Activated CD4-positive, alpha-beta T cell treated with anti-CD3 and anti-CD28 coated beads, Interleukin-2, amount 10 ng/mL, durations not matched to agents 24 days and 14 days (primary cell): ENCODE data around the gene TTLL5. TPM values are rescaled to one million over a fixed set of nuclear protein-coding genes. Genes with fewer than 3 reads are reported as not detected.
"Not testable (repeated sequence)": the region's sequence is repeated elsewhere in the genome, so short reads cannot be mapped to it uniquely, and the experiment has no call there.

Source experiments
- DNase-seq: peaks from one replicate; pipeline ENCODE4 v3.0.0; 2022
- H3K27ac Mint-ChIP-seq: one replicate; pipeline ENCODE4 v1.8.0; 2022; ENCODE audit warnings: mild to moderate bottlenecking, mixed read lengths
- H3K27me3 Mint-ChIP-seq: one replicate; pipeline ENCODE4 v1.8.0; 2022; ENCODE audit warnings: mixed read lengths
- H3K36me3 Mint-ChIP-seq: one replicate; pipeline ENCODE4 v1.8.0; 2022; ENCODE audit warnings: low read depth, mild to moderate bottlenecking, mixed read lengths
- H3K4me1 Mint-ChIP-seq: one replicate; pipeline ENCODE4 v1.8.0; 2021; ENCODE audit warnings: mixed read lengths
- H3K4me3 Mint-ChIP-seq: one replicate; pipeline ENCODE4 v1.8.0; 2022; ENCODE audit warnings: mild to moderate bottlenecking, moderate library complexity, mixed read lengths
- H3K9me3 Mint-ChIP-seq: one replicate; pipeline ENCODE4 v1.8.0; 2021; ENCODE audit warnings: mixed read lengths
- intact Hi-C: fragments of 100-400 bp; cut with micrococcal nuclease; formaldehyde crosslinking; loops from one replicate; pipeline ENCODE4 v1.15.1; 2023
- total RNA-seq: library from RNA; stranded (reverse); gene quantifications from 2 replicates; pipeline ENCODE4 v1.2.3, GENCODE V29; 2022

TTLL5 gene
- total RNA-seq, 1 donor from 2014 or later, result 35.5 TPM

- intact Hi-C loops, result no loop called here
- Mint-ChIP-seq H3K9me3 (peaks cover 15% of the 10 kb centered on the region), H3K36me3 (peaks cover 39% of the 10 kb centered on the region), H3K4me1 (peaks cover 9% of the 10 kb centered on the region), H3K27ac (no peak overlapping the region), H3K27me3 (no peaks in the 10 kb centered on the region), H3K4me3 (no peak overlapping the region)
- DNase-seq, result no peak
These were observed 176.2 kb downstream of the TTLL5 start for GRCh38 chr14:75837151-75837787.

- Mint-ChIP-seq H3K27ac (no peak overlapping the region), H3K27me3 (no peaks in the 10 kb centered on the region), H3K9me3 (peaks cover 15% of the 10 kb centered on the region), H3K4me1 (peaks cover 2% of the 10 kb centered on the region), H3K4me3 (no peak overlapping the region), H3K36me3 (peaks cover 31% of the 10 kb centered on the region)
- no peak for DNase-seq
- intact Hi-C loops, result no loop called here
These were observed 179.9 kb downstream of the TTLL5 start for GRCh38 chr14:75840911-75841310.

DNA sequence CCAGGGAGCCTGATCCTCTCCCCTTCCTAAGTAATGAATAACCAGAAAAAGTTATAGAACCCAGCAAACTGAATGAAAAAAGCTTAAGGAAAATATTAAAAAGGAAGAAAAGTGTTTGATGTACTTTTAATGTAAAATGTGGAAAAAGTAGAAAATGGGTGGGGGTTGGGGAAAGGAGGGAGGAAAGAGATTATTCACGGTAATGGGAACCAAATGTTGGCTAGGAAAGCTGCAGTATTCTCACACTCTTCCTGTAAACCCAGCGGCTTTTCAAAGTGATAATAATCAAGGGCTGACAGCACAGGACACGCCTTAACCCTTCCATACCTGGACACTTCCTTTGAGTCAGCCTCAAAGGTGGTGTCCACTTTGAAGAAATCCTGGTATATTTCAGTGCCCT is 181.5 kb downstream of the TTLL5 start:
- DNase-seq, result no peak
- intact Hi-C loops, result no loop called here
- H3K27ac Mint-ChIP-seq, result no peak overlapping the region
- H3K4me3 Mint-ChIP-seq, result no peak overlapping the region
- H3K4me1 Mint-ChIP-seq, result peaks cover 2% of the 10 kb centered on the region
- H3K27me3 Mint-ChIP-seq, result no peaks in the 10 kb centered on the region
- H3K36me3 Mint-ChIP-seq, result peaks cover 25% of the 10 kb centered on the region
- peaks cover 13% of the 10 kb centered on the region for H3K9me3 Mint-ChIP-seq

- no peak for DNase-seq
- Mint-ChIP-seq H3K36me3 (peaks cover 16% of the 10 kb centered on the region), H3K27ac (no peak overlapping the region), H3K4me1 (peaks cover 2% of the 10 kb centered on the region), H3K4me3 (no peak overlapping the region), H3K9me3 (peaks cover 6% of the 10 kb centered on the region), H3K27me3 (no peaks in the 10 kb centered on the region)
- intact Hi-C loops, result no loop called here
These were observed 183.4 kb downstream of the TTLL5 start for GRCh38 chr14:75844486-75844885.

DNA sequence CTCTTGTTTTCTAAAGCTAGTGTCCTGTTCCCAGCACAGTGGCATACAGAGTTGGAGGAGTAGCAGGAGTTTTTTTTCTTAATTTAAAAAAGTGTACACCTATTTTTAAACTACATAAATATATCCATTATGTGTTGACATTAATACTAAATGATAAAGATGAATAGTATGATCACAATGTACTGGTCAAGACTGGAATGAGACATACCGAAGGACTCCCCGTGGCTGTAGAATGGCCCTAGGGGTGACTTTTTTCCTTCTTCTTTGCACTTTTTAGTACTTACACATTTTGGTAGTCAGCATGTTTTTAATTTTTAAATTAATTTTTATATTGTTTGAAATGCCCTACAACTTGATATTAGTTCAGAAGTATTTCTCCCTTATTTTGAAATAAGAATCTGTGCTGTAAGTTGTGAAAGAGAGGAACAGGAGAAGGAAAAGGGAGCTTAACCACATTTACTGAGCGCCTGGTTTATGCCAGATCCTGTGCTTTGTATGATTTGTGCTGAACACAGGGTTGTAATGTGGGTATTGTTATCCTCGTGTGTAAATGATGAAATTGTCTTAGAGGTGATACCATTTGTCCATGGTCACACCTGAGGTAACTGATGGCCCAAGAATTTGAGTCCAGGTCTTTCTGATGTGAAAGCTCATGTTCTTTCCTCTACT is 184.2 kb downstream of the TTLL5 start:
- Mint-ChIP-seq H3K9me3 (no peaks in the 10 kb centered on the region), H3K27ac (no peak overlapping the region), H3K36me3 (peaks cover 10% of the 10 kb centered on the region), H3K4me3 (no peak overlapping the region), H3K4me1 (peaks cover 2% of the 10 kb centered on the region), H3K27me3 (no peaks in the 10 kb centered on the region)
- DNase-seq, result no peak
- intact Hi-C loops, result no loop called here

DNA sequence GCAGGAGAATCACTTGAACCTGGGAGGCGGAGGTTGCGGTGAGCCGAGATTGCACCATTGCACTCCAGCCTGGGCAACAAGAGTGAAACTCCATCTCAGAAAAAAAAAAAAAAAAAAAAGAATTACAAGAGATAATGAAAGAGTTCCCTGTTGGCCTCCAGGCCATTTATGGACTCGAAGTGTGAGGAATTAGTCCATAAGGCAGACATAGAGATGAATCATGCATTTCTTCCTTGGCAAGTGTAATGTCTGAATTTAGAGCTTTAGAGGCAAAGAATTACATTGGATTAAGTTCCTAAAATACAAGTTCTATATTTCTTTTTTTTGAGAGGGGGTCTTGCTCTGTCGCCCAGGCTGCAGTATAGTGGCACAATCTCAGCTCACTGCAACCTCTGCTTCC is 185.6 kb downstream of the TTLL5 start:
- H3K4me1 Mint-ChIP-seq, DNase-seq, H3K36me3 Mint-ChIP-seq, intact Hi-C loops, H3K4me3 Mint-ChIP-seq, H3K27ac Mint-ChIP-seq, H3K27me3 Mint-ChIP-seq, H3K9me3 Mint-ChIP-seq: not testable (repeated sequence)

DNA sequence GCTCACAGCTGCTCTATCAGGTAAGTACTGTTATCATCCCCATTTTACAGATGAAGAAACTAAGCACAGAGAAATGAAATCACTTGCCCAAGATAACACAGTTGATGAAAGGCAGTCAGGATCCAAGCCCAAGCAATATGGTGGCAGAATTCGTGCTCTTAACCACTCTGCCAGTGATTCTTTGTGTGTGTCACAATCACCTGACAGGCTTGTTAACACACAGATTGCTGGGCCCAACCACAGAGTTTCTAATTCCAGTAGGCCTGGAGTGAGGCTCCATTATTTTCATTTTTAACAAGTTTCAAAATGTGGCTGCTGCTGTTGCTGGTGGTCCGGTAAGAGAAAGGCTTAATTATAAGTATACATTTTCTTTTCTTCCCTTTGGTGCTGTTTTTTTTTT is 186.5 kb downstream of the TTLL5 start:
- Mint-ChIP-seq H3K9me3 (no peaks in the 10 kb centered on the region), H3K27ac (no peak overlapping the region), H3K27me3 (no peaks in the 10 kb centered on the region), H3K36me3 (peaks cover 2% of the 10 kb centered on the region), H3K4me1 (no peaks in the 10 kb centered on the region), H3K4me3 (no peak overlapping the region)
- DNase-seq, result no peak
- intact Hi-C loops, result no loop called here

DNA sequence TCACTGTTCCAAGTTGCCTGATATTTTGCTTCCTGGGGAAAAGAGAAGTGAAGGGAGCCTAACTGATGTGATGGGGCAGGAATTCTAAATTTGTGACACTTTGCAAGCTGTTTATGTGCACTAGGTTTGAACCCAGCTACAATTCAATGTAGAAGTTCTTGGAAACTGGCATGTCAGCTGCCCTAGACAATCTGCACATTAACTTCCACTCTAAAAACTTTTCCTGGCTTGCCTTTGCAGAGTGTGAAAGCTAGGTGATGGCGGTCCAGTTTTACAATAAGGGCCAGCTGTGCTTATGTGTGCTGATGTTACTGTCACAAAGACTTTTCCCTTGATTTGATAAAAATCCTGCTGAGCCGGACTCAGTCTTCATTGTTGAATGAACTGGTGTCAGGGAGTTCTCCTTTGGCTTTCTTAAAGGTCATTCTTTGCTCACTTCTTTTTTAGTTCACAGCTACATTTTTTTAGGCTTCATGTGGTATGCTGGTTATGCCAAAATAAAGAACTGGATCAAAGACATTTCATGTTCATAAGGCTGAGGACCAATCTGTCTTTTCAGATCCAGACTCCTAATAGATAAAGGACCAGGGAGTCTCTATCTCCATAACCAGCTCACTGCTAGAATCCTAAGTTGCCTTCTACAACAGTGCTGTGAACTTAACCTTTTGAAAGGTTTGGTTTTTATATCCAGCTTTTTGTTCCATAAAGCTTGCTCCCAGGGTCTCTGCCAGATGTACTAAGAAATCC is 187.3 kb downstream of the TTLL5 start:
- intact Hi-C loops, result no loop called here
- Mint-ChIP-seq H3K4me3 (no peak overlapping the region), H3K27ac (no peak overlapping the region), H3K9me3 (no peaks in the 10 kb centered on the region), H3K27me3 (no peaks in the 10 kb centered on the region), H3K36me3 (peaks cover 2% of the 10 kb centered on the region), H3K4me1 (no peaks in the 10 kb centered on the region)
- no peak for DNase-seq

GRCh38 chr14:75849300-75849895 is 188.4 kb downstream of the TTLL5 start:
- no peaks in the 10 kb centered on the region for H3K4me1 Mint-ChIP-seq
- H3K27me3 Mint-ChIP-seq, result no peaks in the 10 kb centered on the region
- no peaks in the 10 kb centered on the region for H3K36me3 Mint-ChIP-seq
- no peaks in the 10 kb centered on the region for H3K9me3 Mint-ChIP-seq
- no peak overlapping the region for H3K4me3 Mint-ChIP-seq
- intact Hi-C loops, result no loop called here
- no peak overlapping the region for H3K27ac Mint-ChIP-seq
- DNase-seq, result no peak

DNA sequence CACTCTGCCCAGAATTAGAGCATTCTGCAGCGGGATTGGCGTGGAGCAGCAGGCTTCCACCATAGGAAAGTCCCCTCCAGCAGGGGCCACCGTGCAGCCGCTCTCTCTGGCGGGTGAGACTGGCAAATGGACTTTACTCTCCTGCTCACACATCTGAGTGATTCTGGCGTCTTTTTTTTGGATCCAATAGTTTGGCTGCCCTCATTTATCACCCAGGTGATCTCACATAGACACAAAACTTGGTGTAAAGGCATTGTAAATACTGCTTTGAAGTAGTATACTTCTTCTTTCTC is 190.5 kb downstream of the TTLL5 start:
- no peak overlapping the region for H3K27ac Mint-ChIP-seq
- intact Hi-C loops, result no loop called here

DNA sequence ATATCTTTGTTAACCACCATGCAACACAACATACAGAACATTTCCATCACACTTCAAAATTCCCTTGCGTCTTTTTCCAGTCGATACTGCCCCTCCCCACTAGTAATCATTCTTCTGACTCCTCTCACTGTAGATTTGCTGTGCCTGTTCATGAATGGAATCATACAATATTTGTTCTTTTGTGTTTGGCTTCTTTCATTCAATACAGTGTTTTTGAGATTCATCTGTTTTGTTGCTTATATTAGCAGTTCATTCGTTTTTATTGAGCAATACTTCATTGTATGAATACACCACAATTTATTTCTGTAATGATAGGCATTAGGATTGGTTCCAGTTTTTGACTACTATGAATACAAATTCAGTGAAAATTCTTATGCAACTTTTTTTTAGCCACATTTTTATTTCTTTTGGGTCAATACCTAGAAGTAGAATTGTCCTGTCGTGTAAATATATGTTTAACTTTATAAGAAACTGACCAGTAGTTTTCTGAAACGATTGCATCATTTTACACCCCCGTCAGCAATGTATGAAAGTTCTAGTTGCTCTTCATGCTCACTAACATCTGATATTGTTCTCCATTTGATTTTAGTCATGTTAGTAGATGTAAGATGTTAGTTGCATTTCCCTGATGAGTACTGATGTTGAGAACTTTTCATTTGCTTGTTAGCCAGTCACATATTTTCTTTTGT is 193.2 kb downstream of the TTLL5 start:
- no peak overlapping the region for H3K27ac Mint-ChIP-seq
- H3K4me3 Mint-ChIP-seq, result no peak overlapping the region
- intact Hi-C loops, result no loop called here
- DNase-seq, result no peak
- no peaks in the 10 kb centered on the region for H3K27me3 Mint-ChIP-seq
- no peaks in the 10 kb centered on the region for H3K4me1 Mint-ChIP-seq
- no peaks in the 10 kb centered on the region for H3K36me3 Mint-ChIP-seq
- H3K9me3 Mint-ChIP-seq, result no peaks in the 10 kb centered on the region

More for the DNA sequence above, 190.5 kb downstream of the TTLL5 start:
- Mint-ChIP-seq H3K4me1 (no peaks in the 10 kb centered on the region), H3K36me3 (no peaks in the 10 kb centered on the region), H3K4me3 (no peak overlapping the region), H3K9me3 (no peaks in the 10 kb centered on the region), H3K27me3 (no peaks in the 10 kb centered on the region)
- no peak for DNase-seq

GRCh38 chr14:75857199-75857598 is 196.2 kb downstream of the TTLL5 start:
- Mint-ChIP-seq H3K9me3 (no peaks in the 10 kb centered on the region), H3K4me1 (peaks cover 8% of the 10 kb centered on the region), H3K27me3 (no peaks in the 10 kb centered on the region), H3K27ac (no peak overlapping the region), H3K4me3 (no peak overlapping the region), H3K36me3 (no peaks in the 10 kb centered on the region)
- intact Hi-C loops, result no loop called here
- no peak for DNase-seq

DNA sequence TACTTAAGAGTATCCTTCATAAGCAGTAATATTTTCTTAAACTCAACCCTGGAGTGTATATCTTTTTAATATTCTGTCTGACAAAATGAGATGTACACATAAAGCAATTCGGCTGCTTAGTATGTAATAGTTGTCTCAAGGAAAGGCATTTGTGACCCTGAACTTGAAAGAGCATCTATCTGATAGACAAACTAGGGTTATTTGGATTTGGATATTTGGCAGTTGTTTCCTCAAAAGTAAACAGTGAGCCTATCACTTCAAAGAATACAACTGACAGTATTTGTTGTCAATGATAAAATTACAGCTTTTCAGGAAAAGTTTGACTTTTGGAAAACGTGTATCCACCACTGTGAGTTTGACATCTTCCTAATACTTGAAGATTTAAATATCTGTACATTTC is 197.3 kb downstream of the TTLL5 start:
- no peaks in the 10 kb centered on the region for H3K27me3 Mint-ChIP-seq
- intact Hi-C loops, result no loop called here
- H3K36me3 Mint-ChIP-seq, result no peaks in the 10 kb centered on the region
- DNase-seq, result no peak
- no peaks in the 10 kb centered on the region for H3K9me3 Mint-ChIP-seq
- no peak overlapping the region for H3K4me3 Mint-ChIP-seq
- H3K4me1 Mint-ChIP-seq, result peaks cover 8% of the 10 kb centered on the region
- H3K27ac Mint-ChIP-seq, result no peak overlapping the region

- Mint-ChIP-seq H3K4me1 (peaks cover 8% of the 10 kb centered on the region), H3K9me3 (no peaks in the 10 kb centered on the region), H3K27ac (no peak overlapping the region), H3K4me3 (no peak overlapping the region), H3K27me3 (no peaks in the 10 kb centered on the region), H3K36me3 (no peaks in the 10 kb centered on the region)
- intact Hi-C loops, result no loop called here
- DNase-seq, result no peak
These were observed 198.7 kb downstream of the TTLL5 start for GRCh38 chr14:75859746-75860145.
